ENCODE results near the gene GALR2. TPM values are rescaled to one million over a fixed set of nuclear protein-coding genes. Genes with fewer than 3 reads are reported as not detected.

GALR2 gene
- total RNA-seq, 1 donor = not detected

DNA sequence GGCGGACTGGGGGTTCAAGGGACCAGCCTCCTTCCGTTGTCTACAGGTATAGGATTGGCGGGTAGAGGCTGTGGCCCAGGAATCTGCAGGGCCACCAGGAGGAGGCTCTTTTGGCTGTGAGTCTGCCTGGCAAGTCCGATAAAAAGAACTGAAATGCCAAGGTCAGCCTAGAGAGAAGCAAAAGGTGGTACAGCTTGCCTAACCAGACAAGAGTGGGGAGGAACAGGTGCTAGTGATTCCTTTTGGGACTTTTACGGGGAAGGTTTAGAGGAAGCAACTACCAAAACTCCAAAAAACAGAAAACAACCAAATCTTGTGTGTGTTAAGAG, 41.8 kb upstream of the GALR2 start:
- H3K4me3 ChIP-seq (ENCODE audit: low read depth, low read length) = no peak overlapping the region
- TF ChIP-seq, protein P1, sequence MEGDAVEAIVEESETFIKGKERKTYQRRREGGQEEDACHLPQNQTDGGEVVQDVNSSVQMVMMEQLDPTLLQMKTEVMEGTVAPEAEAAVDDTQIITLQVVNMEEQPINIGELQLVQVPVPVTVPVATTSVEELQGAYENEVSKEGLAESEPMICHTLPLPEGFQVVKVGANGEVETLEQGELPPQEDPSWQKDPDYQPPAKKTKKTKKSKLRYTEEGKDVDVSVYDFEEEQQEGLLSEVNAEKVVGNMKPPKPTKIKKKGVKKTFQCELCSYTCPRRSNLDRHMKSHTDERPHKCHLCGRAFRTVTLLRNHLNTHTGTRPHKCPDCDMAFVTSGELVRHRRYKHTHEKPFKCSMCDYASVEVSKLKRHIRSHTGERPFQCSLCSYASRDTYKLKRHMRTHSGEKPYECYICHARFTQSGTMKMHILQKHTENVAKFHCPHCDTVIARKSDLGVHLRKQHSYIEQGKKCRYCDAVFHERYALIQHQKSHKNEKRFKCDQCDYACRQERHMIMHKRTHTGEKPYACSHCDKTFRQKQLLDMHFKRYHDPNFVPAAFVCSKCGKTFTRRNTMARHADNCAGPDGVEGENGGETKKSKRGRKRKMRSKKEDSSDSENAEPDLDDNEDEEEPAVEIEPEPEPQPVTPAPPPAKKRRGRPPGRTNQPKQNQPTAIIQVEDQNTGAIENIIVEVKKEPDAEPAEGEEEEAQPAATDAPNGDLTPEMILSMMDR (IDR thresholded peaks at IDR 0.05; ENCODE audit: insufficient read depth, low read length) = no peak
- no peak for DNase-seq (ENCODE audit: low read depth)

GRCh38 chr17:76033139-76033538, 41.4 kb upstream of the GALR2 start:
- no peak overlapping the region for H3K4me3 ChIP-seq (ENCODE audit: low read depth, low read length)
- TF ChIP-seq, protein P1 (IDR thresholded peaks at IDR 0.05; ENCODE audit: insufficient read depth, low read length) = no peak
- no peak for DNase-seq (ENCODE audit: low read depth)

DNA sequence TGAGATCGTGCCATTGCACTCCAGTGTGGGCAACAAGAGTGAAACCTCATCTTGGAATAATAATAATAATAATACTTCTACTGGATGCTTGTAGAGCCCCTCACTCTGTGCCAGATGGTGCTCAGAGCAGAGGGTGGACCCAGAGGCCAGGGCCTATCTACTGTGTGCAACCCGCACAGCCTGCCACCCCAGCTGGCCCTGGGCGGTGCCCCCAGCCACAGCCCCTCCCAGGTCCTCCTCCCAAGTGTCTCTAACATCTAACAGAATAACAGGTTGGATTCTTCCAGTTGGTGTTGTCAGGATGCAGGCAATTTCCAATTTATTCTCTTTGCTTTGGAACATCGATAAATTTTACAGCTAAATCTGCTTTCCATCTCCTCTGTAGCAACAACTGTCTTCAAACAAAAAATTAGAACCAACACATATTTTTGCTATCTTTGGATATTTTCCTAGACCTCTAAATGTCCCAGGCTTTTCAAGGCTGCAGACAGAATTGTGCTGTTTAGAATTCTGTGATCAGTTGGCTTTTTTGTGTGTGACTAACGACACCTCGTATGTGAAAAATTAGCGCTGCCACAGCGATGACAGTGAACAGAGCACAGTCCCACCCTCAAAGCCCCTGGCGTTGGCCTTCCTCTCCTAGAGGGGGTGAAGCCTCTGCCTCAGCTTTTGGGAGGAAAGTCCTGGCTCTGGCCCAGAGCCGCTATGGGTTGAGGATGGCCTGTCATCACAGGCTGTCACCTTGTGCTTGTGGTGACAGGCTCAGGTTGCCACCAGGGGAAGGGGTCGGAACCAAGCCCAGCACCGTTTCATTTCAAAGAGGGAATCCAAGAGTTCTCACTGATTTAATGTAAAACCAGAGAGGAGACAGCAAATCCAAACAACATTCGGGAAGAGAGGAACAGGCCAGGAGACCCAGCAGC, 39.9 kb upstream of the GALR2 start:
- TF ChIP-seq, protein P1 (IDR thresholded peaks at IDR 0.05; ENCODE audit: insufficient read depth, low read length) = no peak
- no peak for DNase-seq (ENCODE audit: low read depth)

DNA sequence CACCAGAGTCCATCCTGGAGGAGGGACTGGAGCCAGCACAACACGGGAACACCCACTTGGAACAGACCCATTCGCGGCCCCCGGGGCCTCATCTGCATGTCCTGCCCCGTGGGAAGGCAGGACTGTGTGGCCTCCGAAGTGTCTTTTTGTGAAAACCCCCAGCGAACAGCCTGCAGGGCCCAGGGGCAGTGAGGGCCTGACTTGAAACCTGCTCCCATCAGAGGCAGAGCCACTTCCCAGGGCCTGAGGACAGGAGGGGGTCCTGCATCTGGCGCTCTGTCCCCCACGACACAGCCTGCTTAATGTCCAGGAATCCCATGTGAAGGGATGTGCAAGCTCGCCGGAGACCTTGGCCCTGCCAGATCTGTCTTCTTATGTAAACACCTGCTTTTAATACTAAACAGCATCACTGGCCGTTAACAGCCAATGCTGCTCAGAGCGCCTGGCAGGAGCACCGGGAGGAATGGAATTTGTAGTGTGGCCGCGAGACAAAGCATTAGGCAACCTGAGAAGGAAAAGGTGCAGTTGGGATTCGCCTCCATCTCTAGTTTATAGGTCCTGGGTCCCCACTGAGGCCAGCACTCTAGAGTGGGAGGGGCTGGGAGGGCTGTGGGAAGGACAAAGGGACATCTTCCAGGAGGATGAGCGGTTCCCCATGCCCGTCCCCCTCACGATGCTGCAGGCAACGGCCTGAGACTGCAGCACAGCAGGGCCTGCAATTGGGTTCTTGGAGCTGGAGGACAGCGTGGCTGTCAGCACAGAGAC, 37.9 kb upstream of the GALR2 start:
- peak; percentile 15 for DNase-seq (ENCODE audit: low read depth)

More for the DNA sequence above, 39.9 kb upstream of the GALR2 start:
- H3K4me3 ChIP-seq (ENCODE audit: low read depth, low read length) = no peak overlapping the region

GRCh38 chr17:76038050-76038449, 36.5 kb upstream of the GALR2 start:
- TF ChIP-seq, protein P1 (IDR thresholded peaks at IDR 0.05; ENCODE audit: insufficient read depth, low read length) = no peak
- H3K4me3 ChIP-seq (ENCODE audit: low read depth, low read length) = no peak overlapping the region
- DNase-seq (ENCODE audit: low read depth) = no peak

More for the DNA sequence above, 37.9 kb upstream of the GALR2 start:
- TF ChIP-seq, protein P1 (IDR thresholded peaks at IDR 0.05; ENCODE audit: insufficient read depth, low read length) = no peak
- H3K4me3 ChIP-seq (ENCODE audit: low read depth, low read length) = no peak overlapping the region

DNA sequence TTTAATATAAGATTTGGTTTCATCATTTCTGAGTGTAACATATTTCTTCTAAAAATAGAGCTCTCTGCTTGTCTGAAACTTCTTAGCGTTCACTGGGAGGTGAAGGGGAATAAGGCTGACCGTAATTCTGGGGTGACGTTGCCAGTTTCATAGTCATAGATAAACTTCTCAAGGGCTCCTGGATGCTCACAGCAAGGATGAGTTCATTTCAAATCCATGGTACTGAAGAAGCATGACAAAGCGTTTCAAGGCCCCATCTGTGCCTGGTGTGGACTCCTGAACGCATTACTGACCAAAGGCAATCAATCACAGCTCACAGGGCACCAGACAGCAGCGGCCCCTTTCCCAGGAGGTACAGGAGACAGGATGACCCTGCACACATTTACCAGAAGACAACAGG, 35.5 kb upstream of the GALR2 start:
- TF ChIP-seq, protein P1 (IDR thresholded peaks at IDR 0.05; ENCODE audit: insufficient read depth, low read length) = no peak
- DNase-seq (ENCODE audit: low read depth) = no peak
- H3K4me3 ChIP-seq (ENCODE audit: low read depth, low read length) = no peak overlapping the region
